ENCODE measurements around the gene LYPD6.
"Not testable (repeated sequence)": the region's sequence is repeated elsewhere in the genome, so short reads cannot be mapped to it uniquely, and the experiment has no call there.

Gene LYPD6

DNA sequence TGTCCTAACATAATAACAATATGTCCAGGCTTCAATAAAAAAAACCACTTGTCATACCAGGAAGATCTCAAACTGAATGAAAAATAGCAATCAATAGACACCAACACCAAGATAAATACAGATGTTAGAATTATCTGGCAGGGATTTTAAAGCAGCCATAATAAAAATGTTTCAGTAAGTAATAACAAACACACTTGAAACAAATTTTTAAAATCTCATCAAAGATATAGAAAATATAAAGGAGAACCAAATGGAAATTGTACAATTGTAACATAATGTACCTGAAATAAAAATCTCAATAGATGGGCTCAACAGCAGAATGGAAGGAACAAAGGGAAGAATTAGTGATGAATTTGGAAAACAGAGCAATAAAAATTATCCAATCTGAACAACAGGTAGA, 128.1 kb downstream of the LYPD6 start:
- no peak for FAIRE-seq

DNA sequence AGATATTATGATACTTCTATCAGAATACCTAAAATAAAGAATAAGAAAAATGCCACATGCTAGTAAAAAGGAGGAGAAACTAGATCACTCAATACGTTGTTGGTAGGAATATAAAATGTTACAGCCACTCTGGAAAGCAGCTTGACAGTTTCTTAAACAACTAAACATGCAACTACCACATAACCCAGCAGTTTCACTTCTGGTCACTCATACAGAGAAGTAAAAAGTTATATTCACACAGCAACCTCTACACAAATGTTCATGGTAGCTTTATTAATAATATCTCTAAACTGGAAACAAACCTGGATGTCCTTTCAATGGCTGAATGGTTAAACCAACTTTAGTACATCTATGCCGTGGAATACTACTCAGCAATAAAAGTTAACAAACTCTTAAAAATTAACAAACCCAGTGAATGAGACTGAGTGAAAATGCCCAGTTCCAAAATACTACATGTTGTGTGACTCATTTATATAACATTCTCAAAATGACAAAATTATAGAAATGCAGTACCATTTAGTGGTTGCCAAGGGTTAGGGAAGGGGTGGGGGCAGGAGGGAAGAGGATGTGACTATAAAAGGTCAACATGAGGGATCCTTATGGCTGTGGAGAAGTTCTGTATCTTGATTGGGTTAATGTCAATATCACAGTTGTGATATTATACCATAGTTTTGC, 133.1 kb downstream of the LYPD6 start:
- no peak for FAIRE-seq

DNA sequence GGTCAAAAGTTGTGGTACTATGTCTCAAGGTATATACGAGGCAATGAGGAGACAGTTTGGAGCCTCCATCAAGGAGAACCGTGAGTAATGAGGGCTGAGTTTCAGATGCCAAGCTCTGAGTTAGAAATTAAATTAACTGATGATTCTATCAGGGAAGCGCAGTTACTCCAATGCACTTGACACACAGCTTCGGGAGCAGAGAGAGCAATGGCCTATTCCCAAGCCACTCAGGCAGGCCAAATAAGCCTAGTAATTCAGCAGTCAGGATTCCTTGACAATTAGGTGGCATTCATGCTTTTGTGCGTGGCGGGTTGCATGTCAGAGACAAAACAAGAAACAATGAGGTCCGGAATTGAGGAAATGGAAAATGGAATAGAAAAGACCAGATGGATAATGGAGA, 134.0 kb downstream of the LYPD6 start:
- no peak for FAIRE-seq

DNA sequence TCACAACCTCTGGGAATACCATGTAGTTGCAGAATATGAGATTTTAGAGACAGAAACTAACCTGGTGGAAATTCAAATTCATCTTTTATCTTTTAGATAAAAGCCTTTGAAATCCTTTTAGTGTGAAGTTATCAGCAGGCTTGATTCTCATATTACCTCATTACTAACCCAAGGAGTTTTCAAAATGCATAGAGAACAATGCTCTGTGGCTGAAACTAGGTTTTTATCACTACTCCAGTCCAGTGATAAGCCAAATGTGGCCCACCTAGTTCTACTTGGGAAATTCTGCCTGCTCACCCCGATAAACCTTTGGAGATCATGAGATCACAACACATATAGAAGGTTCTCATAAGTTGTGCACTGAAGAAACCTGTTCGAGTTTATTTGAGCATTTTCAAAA, 135.5 kb downstream of the LYPD6 start:
- no peak for FAIRE-seq

DNA sequence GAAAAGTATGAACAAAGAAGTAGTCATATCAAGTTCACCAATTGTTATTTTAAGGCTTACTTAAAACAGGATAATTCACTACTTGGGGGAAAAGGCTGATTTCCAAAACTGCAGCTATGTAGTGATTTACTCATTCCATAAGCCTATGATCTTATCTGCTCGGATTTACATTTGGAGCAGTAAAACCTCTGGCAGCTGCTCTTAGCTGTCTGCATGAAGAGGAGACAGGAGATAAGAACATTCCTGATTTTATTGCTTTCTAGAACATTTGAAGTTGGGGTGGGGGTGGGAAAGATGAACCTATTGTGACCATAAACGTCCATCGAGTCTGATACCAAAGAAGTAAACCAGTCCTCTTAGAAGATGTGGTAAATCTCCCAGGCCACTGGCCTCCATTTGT, 136.2 kb downstream of the LYPD6 start:
- no peak for FAIRE-seq

DNA sequence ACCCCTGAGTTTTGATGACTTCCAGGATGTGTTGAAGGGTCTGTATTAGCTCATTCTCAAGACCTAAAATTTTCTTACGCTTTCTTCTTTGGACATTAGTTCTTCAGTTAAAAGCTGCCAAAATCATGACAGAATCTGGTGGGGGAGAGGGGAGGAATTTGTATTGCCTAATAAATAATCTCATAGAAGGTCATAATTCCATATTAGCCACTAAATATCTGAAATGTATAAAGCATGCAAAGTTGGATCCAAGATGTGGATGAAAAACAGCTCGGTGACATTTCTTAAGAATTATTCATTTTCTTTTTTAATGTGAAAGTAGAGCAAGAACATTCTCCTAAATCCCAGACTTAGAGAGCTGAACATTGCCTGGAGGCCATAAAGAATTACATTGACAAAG, 137.0 kb downstream of the LYPD6 start:
- FAIRE-seq, result no peak

DNA sequence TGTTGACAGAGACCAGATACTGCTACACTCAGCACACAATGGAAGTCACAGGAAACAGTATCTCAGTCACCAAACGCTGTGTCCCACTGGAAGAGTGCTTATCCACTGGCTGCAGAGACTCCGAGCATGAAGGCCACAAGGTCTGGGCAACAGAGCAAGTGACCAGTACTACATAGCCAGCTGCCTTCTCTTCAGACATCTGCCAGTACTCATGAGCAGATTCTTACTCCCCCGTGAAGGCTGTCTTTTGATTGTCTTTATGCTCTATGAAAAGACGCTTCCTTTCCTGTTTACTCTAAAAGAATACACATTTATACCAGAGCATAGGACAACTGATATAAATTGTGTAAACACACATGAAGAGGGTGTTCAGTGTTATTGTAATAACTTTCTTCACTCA, 138.2 kb downstream of the LYPD6 start:
- no peak for FAIRE-seq

DNA sequence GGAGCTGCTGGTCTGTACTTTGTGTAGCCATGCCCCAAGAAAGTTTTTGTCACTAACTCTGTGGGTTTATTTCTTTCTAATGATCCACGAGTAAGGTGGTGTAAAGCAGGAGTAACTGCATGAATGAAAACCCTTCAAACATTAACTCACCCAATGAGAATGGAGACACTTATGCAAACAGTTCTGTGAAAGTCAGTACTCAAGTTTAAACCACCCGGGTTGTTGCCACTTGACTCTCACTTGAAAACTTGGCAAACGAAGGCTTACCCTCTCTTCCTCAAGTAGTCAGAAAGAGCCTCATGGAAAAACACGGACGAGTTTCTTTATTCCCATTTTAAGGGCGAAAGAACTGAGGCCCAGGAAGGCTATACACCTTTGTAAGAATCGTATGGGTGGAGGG, 139.7 kb downstream of the LYPD6 start:
- no peak for FAIRE-seq

DNA sequence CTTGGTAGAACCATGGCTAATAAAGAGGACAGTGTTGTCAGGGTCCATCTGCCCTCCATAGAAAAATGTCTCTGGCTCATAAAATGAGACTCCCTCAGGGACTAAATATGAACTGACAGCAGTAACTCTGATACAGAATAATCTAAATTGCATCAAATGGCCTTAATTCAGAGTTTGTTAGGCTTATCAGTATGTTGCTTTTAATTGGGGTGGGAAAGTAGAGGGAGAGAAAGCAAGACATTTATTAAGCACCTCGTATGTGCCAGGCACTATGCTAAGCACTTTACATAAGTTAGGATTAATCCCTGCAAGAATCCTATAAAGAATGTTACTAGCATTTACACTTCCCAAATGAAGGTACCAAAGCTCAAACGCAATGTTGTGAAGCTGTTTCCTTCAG, 142.0 kb downstream of the LYPD6 start:
- FAIRE-seq, result no peak

DNA sequence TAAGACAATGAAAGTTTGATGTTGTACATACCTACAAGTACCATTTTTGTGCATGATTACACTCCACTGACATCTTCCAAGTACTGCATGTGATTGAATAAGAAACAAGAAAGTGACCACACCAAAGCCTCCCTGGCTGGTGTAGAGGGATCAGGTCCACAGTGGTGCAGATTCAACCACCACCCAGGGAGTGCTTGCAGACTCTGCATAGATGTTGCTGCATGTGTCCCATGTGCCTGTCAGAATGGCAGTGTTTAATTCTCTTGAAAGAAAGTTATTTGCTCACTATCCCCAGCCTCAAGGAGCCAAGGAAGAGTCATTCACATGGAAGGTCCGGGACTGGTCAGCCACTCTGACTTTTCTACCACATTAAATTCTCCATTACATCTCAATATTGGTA, 142.7 kb downstream of the LYPD6 start:
- FAIRE-seq, result no peak

DNA sequence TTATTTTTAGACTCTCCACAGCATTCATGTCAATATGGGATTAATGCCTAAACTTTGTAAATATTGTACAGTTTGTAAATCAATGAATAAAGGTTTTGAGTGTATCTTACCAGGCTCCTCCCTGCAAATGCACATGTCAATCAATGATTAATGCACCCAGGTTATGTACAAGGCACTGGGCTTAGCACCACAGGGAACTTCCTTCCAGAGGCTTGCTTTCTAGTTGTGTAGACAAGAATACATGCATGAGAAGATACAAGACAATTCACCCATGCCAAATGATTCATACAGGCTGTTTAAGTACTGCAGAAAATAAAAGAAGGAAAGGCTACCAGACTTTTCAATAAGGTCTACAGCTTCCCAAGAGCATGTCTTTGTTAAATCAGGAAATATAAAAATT, 143.1 kb downstream of the LYPD6 start:
- FAIRE-seq, result no peak

DNA sequence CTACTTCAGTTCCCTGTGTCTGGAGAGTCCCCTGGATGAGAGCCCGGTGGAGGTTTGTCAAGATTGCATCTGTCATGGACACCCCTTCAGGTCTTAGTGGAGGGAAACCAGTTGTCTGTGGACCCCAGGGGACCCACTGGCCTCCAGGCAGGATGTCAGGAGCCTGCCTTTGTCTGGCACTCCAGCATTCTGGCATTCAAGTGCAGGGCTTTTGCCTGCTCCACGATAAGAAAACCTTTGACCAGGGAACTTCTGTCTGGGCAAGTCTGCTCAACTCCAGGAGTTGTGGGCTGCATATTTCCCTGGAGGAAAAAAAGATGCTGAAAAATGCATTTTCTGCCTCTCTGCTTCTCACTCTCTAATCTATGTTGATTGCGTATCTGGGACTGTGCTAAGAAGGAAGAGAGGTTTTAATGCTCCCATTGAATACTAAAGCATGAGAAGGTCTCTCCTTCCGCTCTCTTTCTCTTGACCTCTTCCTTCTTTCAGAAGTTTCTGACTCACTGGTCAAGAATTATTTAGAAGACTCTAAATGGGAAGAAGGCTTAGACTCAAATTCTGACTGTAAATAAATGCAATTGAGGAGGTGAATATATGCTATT, 152.7 kb downstream of the LYPD6 start:
- no peak for FAIRE-seq

DNA sequence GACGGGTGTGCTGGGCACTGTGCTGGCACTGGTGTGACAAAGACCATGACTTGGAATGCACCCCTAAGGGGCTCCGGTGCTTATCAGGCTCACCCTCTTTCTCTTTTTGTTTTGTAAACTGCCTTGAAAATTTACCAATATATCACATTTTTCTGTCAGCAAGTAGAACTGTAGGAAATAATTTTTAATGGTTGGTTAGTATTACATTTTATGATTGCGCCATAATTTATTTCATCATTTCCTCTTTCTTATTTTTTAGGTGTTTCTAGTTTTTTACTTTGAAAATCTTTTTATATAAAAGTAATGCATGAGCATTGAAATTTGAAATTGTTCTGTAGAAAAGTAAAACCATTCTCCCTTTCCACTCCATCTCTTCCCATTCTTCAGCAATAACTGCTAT, 156.3 kb downstream of the LYPD6 start:
- no peak for FAIRE-seq

DNA sequence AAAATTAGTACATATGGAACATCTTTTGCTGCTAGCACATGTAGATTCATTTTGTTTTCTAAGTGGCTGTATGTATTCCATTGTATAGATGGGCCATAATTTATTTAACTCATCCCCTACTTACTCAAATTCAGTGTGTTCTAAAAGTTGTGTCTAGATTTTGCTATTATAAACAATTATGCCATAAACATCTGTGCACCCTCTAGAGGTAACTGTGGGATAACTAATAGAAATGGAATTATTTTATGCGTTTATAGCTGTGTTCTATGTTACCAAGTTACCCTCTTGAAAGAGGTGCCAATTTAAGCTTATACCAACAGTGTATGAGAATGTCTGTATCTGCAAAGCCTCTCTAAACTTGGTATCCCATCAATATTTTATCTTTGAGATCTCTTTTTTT, 156.8 kb downstream of the LYPD6 start:
- no peak for FAIRE-seq

DNA sequence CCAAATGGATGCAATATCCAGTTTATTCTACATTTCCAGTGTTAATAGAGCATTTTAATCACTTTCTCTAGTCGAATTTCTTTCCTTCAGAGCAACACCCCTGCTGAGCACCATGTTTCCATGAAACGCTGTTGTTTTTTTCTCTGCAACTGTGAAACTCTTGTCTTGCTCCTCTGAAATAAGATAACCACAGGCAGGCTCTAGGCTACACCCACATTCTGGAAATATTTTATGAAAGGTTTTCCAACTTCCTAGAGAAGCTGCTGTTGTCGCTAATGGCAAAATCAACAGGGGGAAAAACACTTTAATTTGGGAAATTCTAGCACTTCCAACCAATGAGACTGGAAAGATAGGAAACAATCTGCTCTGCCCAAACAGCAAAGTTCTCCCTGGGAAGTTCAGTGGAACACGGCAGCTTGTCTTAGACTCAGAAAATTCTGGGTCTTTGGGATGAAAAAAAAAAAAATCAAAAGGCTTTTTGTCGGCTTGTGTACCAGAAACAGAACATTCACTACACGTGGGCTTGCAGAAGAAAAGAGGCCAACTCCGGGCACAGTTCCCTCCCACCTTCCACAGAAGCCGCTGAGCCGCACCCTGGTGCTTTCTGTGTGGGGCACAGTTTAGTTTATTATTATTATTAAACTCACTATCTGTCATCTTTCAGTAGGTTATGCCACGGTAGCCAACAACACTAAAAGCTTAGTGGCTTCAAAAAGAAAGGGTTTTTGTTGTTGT, 158.5 kb downstream of the LYPD6 start:
- no peak for FAIRE-seq

DNA sequence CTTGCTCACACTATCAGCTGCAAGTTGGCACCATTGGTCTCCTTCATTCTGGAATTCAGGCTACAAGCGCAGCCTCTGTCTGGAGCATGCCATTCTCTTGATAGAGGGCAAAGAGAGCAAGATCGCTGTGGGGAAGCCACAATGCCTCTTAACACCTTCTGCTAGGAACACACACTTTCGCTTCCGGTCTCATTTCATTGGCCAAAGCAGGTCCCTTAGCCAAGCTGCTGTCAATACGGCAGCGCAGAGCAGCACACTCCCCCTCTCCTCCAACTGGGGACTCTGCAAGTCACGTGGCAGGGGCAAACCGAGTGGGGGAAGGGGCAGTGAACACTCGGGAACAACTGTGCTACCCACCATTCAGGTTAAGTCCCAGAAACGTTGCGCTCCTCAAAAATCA, 159.1 kb downstream of the LYPD6 start:
- FAIRE-seq, result no peak

DNA sequence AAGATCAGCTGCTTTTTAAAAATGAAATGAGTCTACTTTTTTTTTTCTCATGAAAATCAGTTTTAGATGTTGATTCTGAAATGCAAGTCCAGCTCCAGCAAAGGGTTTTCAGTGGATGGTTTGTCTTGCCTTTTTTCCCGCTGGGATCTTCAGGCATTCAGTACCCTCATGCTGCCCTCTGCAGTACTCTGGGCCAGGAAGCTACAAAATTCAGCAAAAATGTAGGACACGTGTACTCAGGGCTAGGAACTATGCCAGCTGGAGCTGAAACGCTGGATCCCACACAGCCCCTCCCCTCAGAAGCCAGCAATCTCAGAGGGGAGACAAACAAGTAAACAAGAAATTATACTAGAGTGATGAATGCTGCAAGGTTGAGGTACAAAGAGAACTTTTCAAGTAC, 159.9 kb downstream of the LYPD6 start:
- FAIRE-seq, result no peak

DNA sequence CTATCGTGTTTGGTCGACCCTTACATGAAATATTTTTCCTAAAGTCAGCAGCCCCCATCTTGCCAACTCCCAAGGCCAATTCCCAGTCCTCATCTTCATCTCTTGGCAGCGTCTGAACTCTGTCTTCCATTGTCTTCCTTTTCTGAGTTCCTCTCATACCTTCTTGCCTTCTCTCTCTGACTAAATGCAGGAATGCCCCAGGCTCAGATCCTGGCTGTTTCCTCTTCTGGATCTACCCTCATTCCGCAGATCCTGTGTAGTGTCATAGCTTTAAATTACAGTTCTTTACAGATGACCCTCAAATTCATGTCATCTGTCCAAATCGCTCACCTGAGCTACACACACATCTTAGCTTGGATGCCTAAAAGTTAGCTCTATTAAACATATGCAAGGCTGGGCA, 162.5 kb downstream of the LYPD6 start:
- no peak for FAIRE-seq

DNA sequence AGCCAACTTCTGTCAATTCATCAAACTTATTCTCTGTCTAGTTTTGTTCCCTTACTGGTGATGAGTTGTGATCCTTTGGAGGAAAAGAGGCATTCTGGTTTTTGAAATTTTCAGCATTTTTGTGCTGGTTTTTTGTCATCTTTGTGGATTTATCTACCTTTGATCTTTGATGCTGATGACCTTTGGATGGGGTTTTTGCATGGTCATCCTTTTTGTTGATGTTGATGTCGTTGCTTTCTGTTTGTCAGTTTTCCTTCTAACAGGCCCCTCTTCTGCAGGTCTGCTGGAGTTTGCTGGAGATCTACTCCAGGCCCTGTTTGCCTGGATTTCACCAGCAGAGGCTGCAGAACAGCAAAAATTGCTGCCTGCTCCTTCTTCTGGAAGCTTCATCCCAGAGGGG, 168.8 kb downstream of the LYPD6 start:
- not testable (repeated sequence) for FAIRE-seq

DNA sequence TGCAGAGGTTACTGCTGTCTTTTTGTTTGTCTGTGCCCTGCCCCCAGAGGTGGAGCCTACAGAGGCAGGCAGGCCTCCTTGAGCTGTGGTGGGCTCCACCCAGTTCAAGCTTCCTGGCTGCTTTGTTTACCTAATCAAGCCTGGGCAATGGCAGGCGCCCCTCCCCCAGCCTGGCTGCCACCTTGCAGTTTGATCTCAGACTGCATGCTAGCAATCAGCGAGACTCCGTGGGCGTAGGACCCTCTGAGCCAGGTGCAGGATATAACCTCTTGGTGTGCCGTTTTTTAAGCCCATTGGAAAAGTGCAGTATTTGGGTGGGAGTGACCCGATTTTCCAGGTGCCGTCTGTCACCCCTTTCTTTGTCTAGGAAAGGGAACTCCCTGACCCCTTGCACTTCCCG, 176.4 kb downstream of the LYPD6 start:
- not testable (repeated sequence) for FAIRE-seq

DNA sequence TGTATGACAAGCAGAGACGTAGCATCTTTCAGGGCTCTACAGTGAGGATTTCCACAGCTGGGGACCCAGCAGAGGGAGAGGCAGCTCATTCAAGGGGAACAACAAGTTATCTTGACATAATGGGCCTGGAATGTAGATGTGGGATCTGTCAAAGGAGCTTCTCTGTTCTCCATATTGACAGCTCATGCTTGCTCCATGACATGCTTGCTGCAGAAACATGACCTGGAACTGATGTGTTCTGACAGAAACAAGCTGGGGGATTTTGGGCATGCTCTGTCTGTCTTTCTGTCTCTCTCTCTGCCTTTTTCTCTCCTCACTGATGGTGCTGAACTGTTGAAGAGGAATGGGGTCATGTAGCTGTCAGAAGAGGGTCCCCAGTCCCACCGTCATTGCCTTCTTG, 177.6 kb downstream of the LYPD6 start:
- no peak for FAIRE-seq

DNA sequence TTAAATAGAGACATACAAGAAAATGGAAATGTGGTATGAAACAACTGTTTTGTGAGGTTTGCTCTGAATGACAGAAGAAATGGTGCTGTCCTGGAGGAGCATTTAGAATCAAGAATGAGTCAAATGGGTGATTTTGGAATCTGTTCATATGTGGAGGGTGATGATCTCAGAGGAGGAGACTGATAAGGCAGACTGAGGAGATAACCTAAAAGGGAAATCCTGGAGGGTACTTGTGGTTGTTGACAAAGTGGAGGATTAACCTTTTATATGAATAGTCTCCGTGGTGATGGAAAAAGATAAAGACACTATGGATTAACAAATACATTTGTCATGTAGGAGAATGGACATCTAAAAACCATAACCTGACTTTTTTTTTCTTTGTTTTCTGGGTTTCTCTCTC, 183.1 kb downstream of the LYPD6 start:
- no peak for FAIRE-seq
